Brain microvascular endothelial cell (primary cell): Measurements from ENCODE around the gene PIGM.
"Not testable (repeated sequence)": the region's sequence is repeated elsewhere in the genome, so short reads cannot be mapped to it uniquely, and the experiment has no call there.

ENCODE experiments used
- DNase-seq: peaks from one replicate; pipeline ENCODE4 v3.0.0-alpha.2; 2020
- H3K27ac ChIP-seq: fragments of 250-450 bp; sonication (Bioruptor Pico); 2 replicates; pipeline ENCODE4 v1.5.1; 2020; ENCODE audit warnings: mild to moderate bottlenecking, moderate library complexity
- H3K27me3 ChIP-seq: fragments of 250-450 bp; sonication (Bioruptor Pico); replicated peaks from 2 replicates; pipeline ENCODE4 v1.5.1; 2020; ENCODE audit warnings: mild to moderate bottlenecking
- H3K36me3 ChIP-seq: fragments of 250-450 bp; sonication (Bioruptor Pico); replicated peaks from 2 replicates; pipeline ENCODE4 v1.5.1; 2020; ENCODE audit warnings: mild to moderate bottlenecking
- H3K4me3 ChIP-seq: 2 replicates; pipeline ENCODE4 v1.5.1; 2011; ENCODE audit warnings: low read depth, mild to moderate bottlenecking, control low read depth, low read length, moderate library complexity
- in situ Hi-C: cut with HindIII; loops from 2 replicates; pipeline ENCODE4 v1.10.0; 2017; ENCODE audit warnings: low sequenced_read_pairs, low pct_ligation_motif_present
- TF ChIP-seq, protein P1 (sequence below): IDR thresholded peaks from 2 replicates; pipeline ENCODE4 v1.5.1; 2011; ENCODE audit warnings: low read depth, mild to moderate bottlenecking, moderate library complexity, low read length, control low read depth, inconsistent platforms; ENCODE audit errors: missing control alignments

The PIGM gene

DNA sequence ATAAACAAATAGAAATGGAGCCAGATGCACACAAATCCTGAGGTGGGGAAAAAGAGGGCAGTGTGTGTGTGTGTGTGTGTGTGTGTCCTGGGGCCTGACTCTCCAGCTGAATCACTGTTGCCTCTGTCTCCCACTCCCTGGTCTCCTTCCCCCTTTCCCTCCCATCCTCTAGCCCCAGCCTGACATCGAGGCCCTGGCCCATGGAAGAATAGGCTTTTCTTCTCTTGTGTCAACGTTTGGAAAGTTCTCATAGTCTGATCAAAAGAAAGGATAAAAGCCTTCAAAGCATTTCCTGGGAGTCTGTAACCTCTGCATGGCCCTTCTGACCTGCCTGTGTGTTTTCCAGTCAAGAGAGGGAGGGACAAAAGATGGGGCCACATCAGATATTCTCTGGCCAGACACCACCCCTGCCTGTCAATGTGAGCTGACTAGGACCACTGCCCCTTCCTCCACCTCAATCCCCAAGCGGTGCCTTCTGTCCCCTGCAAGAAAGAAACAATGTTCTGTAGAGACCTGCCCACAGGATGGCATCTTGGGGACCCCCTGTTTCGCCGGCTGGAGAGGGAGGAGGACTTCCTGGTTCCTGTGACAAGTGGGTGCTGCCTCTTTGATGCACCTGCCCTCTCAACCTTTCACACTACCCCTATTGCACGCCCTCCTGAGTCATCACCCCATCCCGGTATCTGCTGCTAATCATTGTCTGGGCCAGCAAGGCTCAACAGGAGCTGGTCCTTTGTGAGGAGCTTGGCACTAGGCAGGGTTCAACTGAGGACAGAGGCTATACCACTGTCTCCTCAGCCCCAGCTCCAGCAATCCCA lies 22.0 kb upstream of the PIGM start:
- no peak for DNase-seq

GRCh38 chr1:160052936-160053335 lies 21.1 kb upstream of the PIGM start:
- no peaks in the 10 kb centered on the region for H3K36me3 ChIP-seq
- no peak for DNase-seq
- H3K4me3 ChIP-seq = no peak overlapping the region
- in situ Hi-C loops = no loop called here
- H3K27ac ChIP-seq = no peak overlapping the region
- TF ChIP-seq, protein P1, sequence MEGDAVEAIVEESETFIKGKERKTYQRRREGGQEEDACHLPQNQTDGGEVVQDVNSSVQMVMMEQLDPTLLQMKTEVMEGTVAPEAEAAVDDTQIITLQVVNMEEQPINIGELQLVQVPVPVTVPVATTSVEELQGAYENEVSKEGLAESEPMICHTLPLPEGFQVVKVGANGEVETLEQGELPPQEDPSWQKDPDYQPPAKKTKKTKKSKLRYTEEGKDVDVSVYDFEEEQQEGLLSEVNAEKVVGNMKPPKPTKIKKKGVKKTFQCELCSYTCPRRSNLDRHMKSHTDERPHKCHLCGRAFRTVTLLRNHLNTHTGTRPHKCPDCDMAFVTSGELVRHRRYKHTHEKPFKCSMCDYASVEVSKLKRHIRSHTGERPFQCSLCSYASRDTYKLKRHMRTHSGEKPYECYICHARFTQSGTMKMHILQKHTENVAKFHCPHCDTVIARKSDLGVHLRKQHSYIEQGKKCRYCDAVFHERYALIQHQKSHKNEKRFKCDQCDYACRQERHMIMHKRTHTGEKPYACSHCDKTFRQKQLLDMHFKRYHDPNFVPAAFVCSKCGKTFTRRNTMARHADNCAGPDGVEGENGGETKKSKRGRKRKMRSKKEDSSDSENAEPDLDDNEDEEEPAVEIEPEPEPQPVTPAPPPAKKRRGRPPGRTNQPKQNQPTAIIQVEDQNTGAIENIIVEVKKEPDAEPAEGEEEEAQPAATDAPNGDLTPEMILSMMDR = no peak
- H3K27me3 ChIP-seq = peaks cover 10% of the 10 kb centered on the region

More for the DNA sequence above, 22.0 kb upstream of the PIGM start:
- H3K4me3 ChIP-seq = no peak overlapping the region
- in situ Hi-C loops = no loop called here
- peaks cover 6% of the 10 kb centered on the region for H3K27me3 ChIP-seq
- no peaks in the 10 kb centered on the region for H3K36me3 ChIP-seq
- TF ChIP-seq, protein P1 = no peak
- no peak overlapping the region for H3K27ac ChIP-seq

- no peak for DNase-seq
- H3K4me3 ChIP-seq = no peak overlapping the region
- in situ Hi-C loops = no loop called here
- no peak overlapping the region for H3K27ac ChIP-seq
- H3K27me3 ChIP-seq = peaks cover 14% of the 10 kb centered on the region
- H3K36me3 ChIP-seq = no peaks in the 10 kb centered on the region
- TF ChIP-seq, protein P1 = no peak
These were observed 18.8 kb upstream of the PIGM start for GRCh38 chr1:160050619-160051018.

DNA sequence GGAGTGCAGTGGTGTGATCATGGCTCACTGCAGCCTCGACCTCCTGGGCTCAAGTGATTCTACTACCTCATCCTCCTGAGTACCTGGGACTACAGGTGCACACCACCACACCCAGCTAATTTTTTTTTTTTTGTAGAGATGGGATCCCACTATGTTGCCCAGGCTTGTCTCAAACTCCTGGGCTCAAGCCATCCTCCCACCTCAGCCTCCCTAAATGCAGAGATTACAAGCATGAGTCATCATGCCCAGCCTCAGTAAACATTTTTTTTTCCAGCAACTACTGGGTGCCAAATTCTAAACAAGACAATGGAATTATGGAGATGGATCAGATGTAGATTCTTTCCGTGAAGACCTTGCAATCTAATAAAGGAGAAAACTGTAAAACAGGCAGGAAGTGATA lies 18.4 kb upstream of the PIGM start:
- H3K4me3 ChIP-seq, H3K36me3 ChIP-seq, DNase-seq, H3K27ac ChIP-seq, in situ Hi-C loops: not testable (repeated sequence)
- H3K27me3 ChIP-seq = peaks cover 18% of the 10 kb centered on the region

DNA sequence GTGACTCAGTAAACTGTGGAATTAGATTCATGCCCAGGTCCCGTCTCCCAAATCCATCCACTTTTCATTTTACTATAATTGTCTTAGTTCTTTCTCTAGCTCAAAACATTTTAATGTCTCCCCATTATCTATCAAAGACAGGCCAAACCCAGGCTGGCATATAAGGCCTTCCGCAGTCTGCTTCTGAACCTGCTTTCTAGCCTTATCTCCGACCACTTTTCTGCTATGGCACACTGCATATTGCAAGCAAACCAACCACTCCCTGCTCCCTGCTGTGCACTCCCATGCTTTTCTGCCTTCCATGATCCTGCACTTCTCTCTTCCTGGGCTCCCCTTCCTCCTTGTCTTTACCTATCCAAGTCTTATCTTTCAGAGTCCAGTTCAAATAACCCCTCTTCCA lies 17.3 kb upstream of the PIGM start:
- Histone ChIP-seq H3K27me3 (peaks cover 24% of the 10 kb centered on the region), H3K27ac (no peak overlapping the region), H3K36me3 (no peaks in the 10 kb centered on the region), H3K4me3 (no peak overlapping the region)
- TF ChIP-seq, protein P1 = no peak
- DNase-seq = no peak
- in situ Hi-C loops = no loop called here

GRCh38 chr1:160048335-160048734 lies 16.5 kb upstream of the PIGM start:
- in situ Hi-C loops = no loop called here
- no peak overlapping the region for H3K27ac ChIP-seq

More at GRCh38 chr1:160048335-160048734, 16.5 kb upstream of the PIGM start:
- H3K36me3 ChIP-seq = no peaks in the 10 kb centered on the region
- H3K27me3 ChIP-seq = peaks cover 24% of the 10 kb centered on the region
- H3K4me3 ChIP-seq = no peak overlapping the region
- TF ChIP-seq, protein P1 = no peak
- DNase-seq = no peak
